HG03439 (cell line): ENCODE data around the gene CNTN2.
A peak's percentile ranks its signal among the peaks of the same experiment; 100 is the strongest.

Experiments used
- ATAC-seq: cut with Tn5 transposase; IDR thresholded peaks from one replicate; pipeline ENCODE4 v1.9.1; 2021; ENCODE audit warnings: mild to moderate bottlenecking, moderate library complexity; ENCODE audit not compliant: unreplicated experiment

Gene CNTN2

GRCh38 chr1:205109269-205109668 lies 66.3 kb downstream of the CNTN2 start:
- ATAC-seq = no peak

GRCh38 chr1:205109711-205110110 lies 66.7 kb downstream of the CNTN2 start:
- ATAC-seq = no peak

GRCh38 chr1:205111354-205111753 lies 68.3 kb downstream of the CNTN2 start:
- ATAC-seq = no peak

- no peak for ATAC-seq
These were observed 75.7 kb downstream of the CNTN2 start for GRCh38 chr1:205118752-205119151.

- ATAC-seq = peak; percentile 94
These were observed 78.9 kb downstream of the CNTN2 start, which contains the start of gene RBBP5 for GRCh38 chr1:205121660-205122488. Gene RBBP5, minus strand, starts transcription at chr1:205121978. Its CDS starts 105 bp downstream, at chr1:205121873.

- ATAC-seq = peak; percentile 11
These were observed 79.5 kb downstream of the CNTN2 start for GRCh38 chr1:205122489-205122882.

GRCh38 chr1:205124726-205125125 lies 81.7 kb downstream of the CNTN2 start:
- no peak for ATAC-seq

GRCh38 chr1:205127646-205128045 lies 84.6 kb downstream of the CNTN2 start:
- no peak for ATAC-seq
